H1 (cell line): ENCODE data around the gene PNPLA8. TPM values are rescaled to one million over a fixed set of nuclear protein-coding genes. Genes with fewer than 3 reads are reported as not detected.

Experiments used
- CTCF ChIA-PET: fragments of 300-600 bp; sonication (Branson Sonifier 250); formaldehyde crosslinking; loops from one replicate; lab custom pipeline; 2021; ENCODE audit not compliant: partially characterized antibody; lab: Charles Lee
- POLR2A ChIA-PET: fragments of 300-600 bp; sonication (Branson Sonifier 250); formaldehyde crosslinking; loops from one replicate; lab custom pipeline; 2021; ENCODE audit warnings: inconsistent platforms; ENCODE audit not compliant: partially characterized antibody; lab: Charles Lee
- DNase-seq, 2 experiments: peaks; one replicate each; pipeline versions ENCODE4 v3.0.0 to v3.0.0-alpha.2; 2010 to 2022; ENCODE audit warnings: low spot score in 2 of 2, low read depth in 1 of 2, mixed read lengths in 1 of 2
- FAIRE-seq: peaks from 2 replicates; lab custom pipeline; 2011; peaks lifted over from hg19 to GRCh38; lab: Jason Lieb, UNC
- H2AFZ ChIP-seq: 2 replicates; pipeline ENCODE4 v1.8.1; 2012; ENCODE audit warnings: low read length, inconsistent platforms
- H2AK5ac ChIP-seq: 2 replicates; pipeline ENCODE4 v1.6.1; 2013; ENCODE audit warnings: low read depth, low read length
- H2BK120ac ChIP-seq: replicated peaks from 2 replicates; pipeline ENCODE3; 2013; ENCODE audit warnings: low read depth, low read length, inconsistent platforms
- H2BK12ac ChIP-seq: 2 replicates; pipeline ENCODE4 v1.6.1; 2013; ENCODE audit warnings: low read depth, low read length
- H2BK15ac ChIP-seq: 2 replicates; pipeline ENCODE4 v1.6.1; 2013; ENCODE audit warnings: low read length
- H2BK20ac ChIP-seq: 2 replicates; pipeline ENCODE4 v1.6.1; 2013; ENCODE audit warnings: low read length
- H2BK5ac ChIP-seq: 2 replicates; pipeline ENCODE4 v1.6.1; 2013; ENCODE audit warnings: low read depth, low read length
- H3K14ac ChIP-seq: 2 replicates; pipeline ENCODE4 v1.6.1; 2013; ENCODE audit warnings: inconsistent platforms; ENCODE audit not compliant: insufficient read length
- H3K18ac ChIP-seq: 2 replicates; pipeline ENCODE4 v1.6.1; 2013; ENCODE audit warnings: low read length; ENCODE audit errors: extremely low read depth
- H3K23ac ChIP-seq: 2 replicates; pipeline ENCODE4 v1.6.1; 2013; ENCODE audit warnings: inconsistent platforms; ENCODE audit not compliant: insufficient read length
- H3K23me2 ChIP-seq: 2 replicates; pipeline ENCODE4 v1.6.1; 2013; ENCODE audit warnings: low read depth, low read length
- H3K27ac ChIP-seq: 2 replicates; pipeline ENCODE4 v1.6.1; 2011; ENCODE audit warnings: low read depth, low read length, inconsistent platforms
- H3K27me3 ChIP-seq, 4 experiments: replicated peaks in 1 of 4; 1 replicate in 1 of 4; 2 replicates in 3 of 4; pipeline versions ENCODE4 v1.6.1 to v1.8.1; 2011 to 2013; ENCODE audit warnings: low read length in 3 of 4, mild to moderate bottlenecking in 3 of 4, inconsistent platforms in 2 of 4, mixed read lengths in 2 of 4, moderate library complexity in 1 of 4; ENCODE audit not compliant: control insufficient read depth in 3 of 4, insufficient read depth in 3 of 4; ENCODE audit errors: extremely low read depth in 1 of 4
- H3K36me3 ChIP-seq, 4 experiments: 2 replicates each; pipeline versions ENCODE4 v1.6.1 to v1.8.1; 2011 to 2013; ENCODE audit warnings: mild to moderate bottlenecking in 4 of 4, low read length in 3 of 4, moderate library complexity in 2 of 4, control low read depth in 1 of 4, inconsistent platforms in 1 of 4; ENCODE audit not compliant: insufficient read depth in 4 of 4, control insufficient read depth in 2 of 4
- H3K4ac ChIP-seq: replicated peaks from 2 replicates; pipeline ENCODE3; 2013; ENCODE audit warnings: low read length, low read depth, mixed read lengths, inconsistent platforms; ENCODE audit not compliant: insufficient read length
- H3K4me1 ChIP-seq, 4 experiments: replicated peaks in 1 of 4; 1 replicate in 1 of 4; 2 replicates in 3 of 4; pipeline versions ENCODE4 v1.6.1 to v1.8.1; 2011 to 2013; ENCODE audit warnings: low read length in 3 of 4, inconsistent platforms in 2 of 4, mixed read lengths in 1 of 4; ENCODE audit not compliant: insufficient read depth in 4 of 4, control insufficient read depth in 3 of 4
- H3K4me2 ChIP-seq, 2 experiments: 2 replicates each; pipeline versions ENCODE4 v1.6.1 to v1.8.1; 2011 to 2013; ENCODE audit warnings: low read depth in 2 of 2, low read length in 2 of 2, control low read depth in 1 of 2, inconsistent platforms in 1 of 2, mild to moderate bottlenecking in 1 of 2; ENCODE audit not compliant: insufficient read depth in 1 of 2
- H3K4me3 ChIP-seq, 4 experiments: fragments of 200-600, 300-600 bp in 1 of 4; sonication (generic), shearing (Covaris generic), sonication (Bioruptor Twin) in 1 of 4; 2 replicates each; pipeline versions ENCODE4 v1.5.1 to v1.8.1; 2011 to 2016; ENCODE audit warnings: low read length in 4 of 4, low read depth in 3 of 4, control low read depth in 2 of 4, inconsistent platforms in 2 of 4, mild to moderate bottlenecking in 2 of 4, mixed read lengths in 1 of 4, moderate library complexity in 1 of 4; ENCODE audit not compliant: insufficient read depth in 2 of 4; ENCODE audit errors: extremely low read depth in 1 of 4
- H3K56ac ChIP-seq: replicated peaks from 2 replicates; pipeline ENCODE3; 2013; ENCODE audit warnings: low read depth, mild to moderate bottlenecking, mixed read lengths, low read length, inconsistent platforms; ENCODE audit not compliant: insufficient read length
- H3K79me1 ChIP-seq: 2 replicates; pipeline ENCODE4 v1.6.1; 2013; ENCODE audit warnings: low read depth, low read length, control low read depth
- H3K79me2 ChIP-seq, 2 experiments: 2 replicates each; pipeline versions ENCODE4 v1.6.1 to v1.8.1; 2012 to 2013; ENCODE audit warnings: low read length in 2 of 2, mild to moderate bottlenecking in 2 of 2, inconsistent platforms in 1 of 2; ENCODE audit not compliant: insufficient read depth in 2 of 2, control insufficient read depth in 1 of 2
- H3K9ac ChIP-seq, 4 experiments: replicated peaks in 1 of 4; 1 replicate in 1 of 4; 2 replicates in 3 of 4; pipeline versions ENCODE4 v1.6.1 to v1.8.1; 2011 to 2013; ENCODE audit warnings: low read depth in 3 of 4, low read length in 3 of 4, control low read depth in 2 of 4, mild to moderate bottlenecking in 2 of 4, moderate library complexity in 2 of 4, inconsistent platforms in 1 of 4; ENCODE audit errors: extremely low read depth in 1 of 4
- H3K9me3 ChIP-seq, 2 experiments: 2 replicates each; pipeline versions ENCODE4 v1.6.1 to v1.8.1; 2012 to 2013; ENCODE audit warnings: mild to moderate bottlenecking in 2 of 2, moderate library complexity in 2 of 2, control low read depth in 1 of 2, inconsistent platforms in 1 of 2, low read depth in 1 of 2, low read length in 1 of 2, mixed read lengths in 1 of 2; ENCODE audit not compliant: insufficient read depth in 2 of 2
- H4K20me1 ChIP-seq, 2 experiments: replicated peaks in 1 of 2; 2 replicates each; pipeline versions ENCODE3 to v1.8.1; 2011 to 2013; ENCODE audit warnings: inconsistent platforms in 2 of 2, low read length in 2 of 2, mild to moderate bottlenecking in 1 of 2; ENCODE audit not compliant: insufficient read depth in 2 of 2, control insufficient read depth in 1 of 2
- H4K5ac ChIP-seq: 2 replicates; pipeline ENCODE4 v1.6.1; 2013; ENCODE audit warnings: low read length, low read depth, mixed read lengths, inconsistent platforms; ENCODE audit not compliant: insufficient read length
- H4K8ac ChIP-seq: 2 replicates; pipeline ENCODE4 v1.8.0; 2013; ENCODE audit warnings: mild to moderate bottlenecking, moderate library complexity, low read length, inconsistent platforms; ENCODE audit not compliant: insufficient read depth; ENCODE audit errors: extremely low read depth
- H4K91ac ChIP-seq: replicated peaks from 2 replicates; pipeline ENCODE3; 2013; ENCODE audit warnings: low read length, mixed read lengths, inconsistent platforms; ENCODE audit not compliant: insufficient read length
- CHD1 ChIP-seq: IDR thresholded peaks from 2 replicates; pipeline ENCODE4 v1.6.1; 2012; ENCODE audit warnings: low read depth, low read length, improper control_type of control experiment
- EZH2 ChIP-seq: fragments of 200-600 bp; sonication (generic); IDR thresholded peaks from 2 replicates; pipeline ENCODE4 v1.7.1; 2012; ENCODE audit warnings: low read depth, mild to moderate bottlenecking, moderate library complexity, low read length, inconsistent platforms; ENCODE audit not compliant: severe bottlenecking
- GTF2F1 ChIP-seq: IDR thresholded peaks from 2 replicates; pipeline ENCODE4 v1.6.1; 2012; ENCODE audit warnings: low read depth, low read length, improper control_type of control experiment, borderline replicate concordance
- SP4 ChIP-seq: IDR thresholded peaks from 2 replicates; pipeline ENCODE4 v1.6.1; 2012; ENCODE audit warnings: low read length, inconsistent platforms
- TAF1 ChIP-seq: IDR thresholded peaks from 2 replicates; pipeline ENCODE4 v1.6.1; 2011; ENCODE audit warnings: mild to moderate bottlenecking, low read depth, low read length
- WGBS, 2 experiments: shearing (Covaris generic) in 1 of 2; methylation state at CpG; one replicate each; pipeline versions ENCODE4 v1.1.6 to v1.1.7; 2013 to 2015; ENCODE audit warnings: low lambda C conversion rate in 2 of 2, mixed read lengths in 2 of 2, inconsistent platforms in 1 of 2, low coverage in 1 of 2, missing lambda C conversion rate in 1 of 2; ENCODE audit not compliant: insufficient replicate concordance in 2 of 2, insufficient coverage in 1 of 2, insufficient read length in 1 of 2; ENCODE audit errors: extremely low coverage in 1 of 2, missing lambda C conversion rate in 1 of 2; 5-methylcytosine and 5-hydroxymethylcytosine counted together
- polyA plus RNA-seq, 7 experiments: library from polyadenylated mRNA; depleted of rRNA in 3 of 7; stranded (reverse) in 5 of 7; unstranded in 2 of 7; fragments of >200 nt in 5 of 7; fragments of 200-250 nt in 2 of 7; gene quantifications; 1 replicate in 5 of 7; 2 replicates in 1 of 7; 4 replicates in 1 of 7; pipeline versions ENCODE4 v1.2.1 to v1.2.3, GENCODE V29; 2011 to 2013; ENCODE audit warnings: missing spikeins in 2 of 7, mixed read lengths in 2 of 7
- total RNA-seq: library from RNA; stranded (reverse); fragmentation: NEBNext Ultra II Directional; extraction: Animal tissue kit (Norgen Biotek cat#: 25700); gene quantifications from 2 replicates; pipeline ENCODE4 v1.2.1, GENCODE V29; 2021

Gene PNPLA8
- total and polyA plus RNA-seq, 2 of the 8 experiments (the other 6 are each of a cell fraction or from before 2014, with no cell fraction given), result 3.8 to 11.2 TPM

GRCh38 chr7:108463613-108464012 is 62.3 kb downstream of the PNPLA8 start:
- Histone ChIP-seq H3K56ac (no peak overlapping the region), H3K4me3 (no peak overlapping the region), H2BK15ac (no peak overlapping the region), H3K18ac (no peak overlapping the region), H4K20me1 (no peaks in the 10 kb centered on the region), H3K79me2 (no peaks in the 10 kb centered on the region), H2AK5ac (no peak overlapping the region), H4K8ac (no peak overlapping the region), H3K9me3 (no peaks in the 10 kb centered on the region), H3K27ac (no peak overlapping the region), H3K14ac (no peak overlapping the region), H2BK5ac (no peak overlapping the region), H3K23ac (no peak overlapping the region), H2BK120ac (no peak overlapping the region), H3K4me1 (peaks cover 0 to 5% (median 2%) of the 10 kb centered on the region in 4 experiments; a peak in 2 of 7 replicates), H2AFZ (no peak overlapping the region), H3K36me3 (no peaks in the 10 kb centered on the region), H3K9ac (no peak overlapping the region), H4K91ac (no peak overlapping the region), H3K23me2 (no peaks in the 10 kb centered on the region), H3K27me3 (no peaks in the 10 kb centered on the region; a peak in 2 of 7 replicates), H3K4ac (no peak overlapping the region), H3K4me2 (no peak overlapping the region), H2BK20ac (no peak overlapping the region), H3K79me1 (no peaks in the 10 kb centered on the region), H4K5ac (no peak overlapping the region), H2BK12ac (no peak overlapping the region)
- ChIA-PET CTCF (interaction anchor here (1.5 kb wide), 1 partner anchor 293 kb away, joined by 3 read pairs; no protein-coding TSS in a partner anchor), POLR2A (interaction anchor here (1.2 kb wide), 1 partner anchor 57 kb away, joined by 3 read pairs; no protein-coding TSS in a partner anchor)
- TF ChIP-seq SP4, result no peak
- TF ChIP-seq GTF2F1, result no peak
- no peak for TF ChIP-seq TAF1
- no peak for TF ChIP-seq CHD1
- TF ChIP-seq EZH2, result no peak
- 94% methylated on average over 2 of the region's 2 CpGs; no CpG with 5 or more reads in 1 of the 2 experiments for WGBS, 2 experiments
- FAIRE-seq (no peak), DNase-seq (no peak)
